Measurements from ENCODE around the gene RAD51B.

RAD51B gene

DNA sequence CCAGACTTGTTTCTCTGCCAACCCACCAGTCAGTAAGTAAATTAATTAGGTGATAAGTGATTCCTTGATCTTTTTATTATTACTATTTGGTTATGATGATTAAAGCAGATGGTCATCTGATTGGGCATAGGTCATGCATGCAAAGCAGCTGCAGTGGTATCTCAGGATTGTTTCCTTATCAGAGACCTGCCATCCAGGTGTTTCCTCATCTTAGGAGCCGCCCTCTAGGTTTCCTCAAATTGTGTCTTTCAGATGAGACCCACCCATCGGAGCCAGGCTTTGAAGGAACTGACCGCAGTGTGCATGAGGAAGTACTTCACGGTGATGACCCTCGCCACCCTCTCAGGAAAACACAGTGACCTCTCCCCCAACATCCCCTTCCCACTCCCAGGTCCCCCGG is 910.0 kb downstream of the RAD51B start:
- H3K4me1 ChIP-seq (ENCODE audit: control insufficient read depth, low read depth, low read length): peaks cover 5% of the 10 kb centered on the region
- no peak overlapping the region for H2BK120ac ChIP-seq (ENCODE audit: low read depth, low read length)
- H2BK15ac ChIP-seq (replicated peaks; ENCODE audit: low read depth): no peak overlapping the region
- H3K27ac ChIP-seq (ENCODE audit: low read depth, low read length): no peak overlapping the region
- no peak overlapping the region for H3K23ac ChIP-seq (ENCODE audit: low read length)
- DNase-seq: no peak
- no peaks in the 10 kb centered on the region for H3K79me1 ChIP-seq (ENCODE audit: low read length)
- no peaks in the 10 kb centered on the region for H3K79me2 ChIP-seq (ENCODE audit: control insufficient read depth, insufficient read depth, low read length)
- H3K4ac ChIP-seq (ENCODE audit: low read depth, low read length): no peak overlapping the region
- no CpG with 5 or more reads among the region's 6 CpGs for WGBS (ENCODE audit: extremely low coverage, insufficient coverage, low lambda C conversion rate)
- H3K4me2 ChIP-seq (ENCODE audit: low read length): no peak overlapping the region
- H3K18ac ChIP-seq (ENCODE audit: low read length): no peak overlapping the region
- H3K36me3 ChIP-seq (ENCODE audit: control insufficient read depth, insufficient read depth, low read length): no peaks in the 10 kb centered on the region
- H3K4me3 ChIP-seq (ENCODE audit: low read length): no peak overlapping the region
- H2AK5ac ChIP-seq (ENCODE audit: low read length): no peak overlapping the region
- no peak overlapping the region for H4K8ac ChIP-seq (ENCODE audit: low read depth, low read length)
- no peak overlapping the region for H2BK5ac ChIP-seq (ENCODE audit: low read length)
- H3K56ac ChIP-seq (ENCODE audit: low read length): no peak overlapping the region
- no peak overlapping the region for H4K5ac ChIP-seq (ENCODE audit: low read length)
- H3K9ac ChIP-seq (ENCODE audit: low read length): no peak overlapping the region
- no peaks in the 10 kb centered on the region for H3K27me3 ChIP-seq (ENCODE audit: insufficient read depth, low read length, poor library complexity)

DNA sequence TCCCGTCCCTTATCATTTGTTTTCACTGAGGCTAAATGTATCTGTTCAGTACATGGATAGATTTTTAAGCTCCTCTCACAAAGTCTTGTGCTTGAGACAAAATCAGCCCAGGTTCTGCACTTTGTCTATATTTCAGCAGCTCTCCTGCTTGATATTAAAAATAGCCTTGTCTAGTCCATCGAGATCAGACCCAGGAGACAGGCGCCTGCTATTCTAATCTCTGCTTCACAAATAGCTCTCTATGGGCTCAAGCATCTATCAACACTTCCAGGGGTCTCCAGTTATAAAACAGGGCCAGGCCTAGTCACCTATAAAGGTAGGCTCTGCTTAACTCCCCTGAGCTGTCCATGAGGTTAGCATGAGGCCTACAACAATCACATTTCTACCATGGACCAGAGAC is 910.8 kb downstream of the RAD51B start:
- no peaks in the 10 kb centered on the region for H3K79me2 ChIP-seq (ENCODE audit: control insufficient read depth, insufficient read depth, low read length)
- no peak overlapping the region for H4K8ac ChIP-seq (ENCODE audit: low read depth, low read length)
- H2AK5ac ChIP-seq (ENCODE audit: low read length): no peak overlapping the region
- no peak overlapping the region for H3K56ac ChIP-seq (ENCODE audit: low read length)
- no peak overlapping the region for H3K4me3 ChIP-seq (ENCODE audit: low read length)
- no peak overlapping the region for H4K5ac ChIP-seq (ENCODE audit: low read length)
- no peak overlapping the region for H2BK120ac ChIP-seq (ENCODE audit: low read depth, low read length)
- no peak for DNase-seq
- H3K4ac ChIP-seq (ENCODE audit: low read depth, low read length): no peak overlapping the region
- no peak overlapping the region for H3K4me2 ChIP-seq (ENCODE audit: low read length)
- no peak overlapping the region for H3K23ac ChIP-seq (ENCODE audit: low read length)
- H3K27ac ChIP-seq (ENCODE audit: low read depth, low read length): no peak overlapping the region
- H2BK5ac ChIP-seq (ENCODE audit: low read length): no peak overlapping the region
- H3K9ac ChIP-seq (ENCODE audit: low read length): no peak overlapping the region
- H3K79me1 ChIP-seq (ENCODE audit: low read length): no peaks in the 10 kb centered on the region
- H3K27me3 ChIP-seq (ENCODE audit: insufficient read depth, low read length, poor library complexity): no peaks in the 10 kb centered on the region
- H2BK15ac ChIP-seq (replicated peaks; ENCODE audit: low read depth): no peak overlapping the region
- H3K4me1 ChIP-seq (ENCODE audit: control insufficient read depth, low read depth, low read length): peaks cover 5% of the 10 kb centered on the region
- no peak overlapping the region for H3K18ac ChIP-seq (ENCODE audit: low read length)
- H3K36me3 ChIP-seq (ENCODE audit: control insufficient read depth, insufficient read depth, low read length): no peaks in the 10 kb centered on the region
- WGBS (ENCODE audit: extremely low coverage, insufficient coverage, low lambda C conversion rate): no CpG with 5 or more reads among the region's 3 CpGs

DNA sequence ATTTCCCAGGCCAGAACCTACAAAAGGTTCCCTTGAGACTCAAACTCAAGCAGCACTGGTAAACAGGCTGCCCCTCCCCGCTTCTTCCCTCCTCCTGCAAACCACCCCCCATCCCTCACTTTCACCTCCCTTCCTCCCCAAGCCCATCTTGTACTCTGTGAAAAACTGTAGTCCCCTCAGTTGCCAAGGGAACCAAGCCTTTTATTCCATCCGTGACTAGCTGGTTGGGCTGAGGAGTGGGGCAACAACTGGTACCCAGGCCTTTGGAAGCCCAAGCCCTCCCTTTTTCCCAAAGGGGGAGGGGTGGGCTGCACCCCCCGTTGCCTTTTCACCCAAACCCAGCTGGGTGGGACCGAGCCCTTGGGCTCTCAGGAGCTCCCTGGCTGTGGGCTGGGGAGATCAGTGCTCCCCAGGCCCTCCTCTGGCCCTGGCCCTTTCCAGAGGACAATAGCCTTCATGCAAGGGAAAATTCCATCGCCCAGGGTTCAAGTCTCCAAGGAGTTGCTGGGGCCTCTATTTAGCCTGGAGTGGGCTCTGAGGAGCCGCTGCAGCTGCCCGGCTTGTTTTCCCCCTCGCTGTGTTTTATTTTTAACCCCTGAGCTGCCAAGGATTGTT is 911.3 kb downstream of the RAD51B start:
- Histone ChIP-seq H3K9ac (ENCODE audit: low read length) (no peak overlapping the region), H2AK5ac (ENCODE audit: low read length) (no peak overlapping the region), H3K23ac (ENCODE audit: low read length) (no peak overlapping the region), H2BK120ac (ENCODE audit: low read depth, low read length) (no peak overlapping the region), H3K4me3 (ENCODE audit: low read length) (no peak overlapping the region), H3K56ac (ENCODE audit: low read length) (peak overlapping the region; percentile 38), H3K27me3 (ENCODE audit: insufficient read depth, low read length, poor library complexity) (no peaks in the 10 kb centered on the region), H2BK5ac (ENCODE audit: low read length) (no peak overlapping the region), H3K18ac (ENCODE audit: low read length) (no peak overlapping the region), H3K4me2 (ENCODE audit: low read length) (no peak overlapping the region), H3K27ac (ENCODE audit: low read depth, low read length) (no peak overlapping the region), H3K4ac (ENCODE audit: low read depth, low read length) (no peak overlapping the region), H3K79me1 (ENCODE audit: low read length) (no peaks in the 10 kb centered on the region), H4K8ac (ENCODE audit: low read depth, low read length) (no peak overlapping the region), H3K79me2 (ENCODE audit: control insufficient read depth, insufficient read depth, low read length) (no peaks in the 10 kb centered on the region), H2BK15ac (replicated peaks; ENCODE audit: low read depth) (no peak overlapping the region), H3K4me1 (ENCODE audit: control insufficient read depth, low read depth, low read length) (peaks cover 5% of the 10 kb centered on the region), H3K36me3 (ENCODE audit: control insufficient read depth, insufficient read depth, low read length) (no peaks in the 10 kb centered on the region), H4K5ac (ENCODE audit: low read length) (no peak overlapping the region)
- peak; percentile 64 for DNase-seq
- no CpG with 5 or more reads among the region's 8 CpGs for WGBS (ENCODE audit: extremely low coverage, insufficient coverage, low lambda C conversion rate)

DNA sequence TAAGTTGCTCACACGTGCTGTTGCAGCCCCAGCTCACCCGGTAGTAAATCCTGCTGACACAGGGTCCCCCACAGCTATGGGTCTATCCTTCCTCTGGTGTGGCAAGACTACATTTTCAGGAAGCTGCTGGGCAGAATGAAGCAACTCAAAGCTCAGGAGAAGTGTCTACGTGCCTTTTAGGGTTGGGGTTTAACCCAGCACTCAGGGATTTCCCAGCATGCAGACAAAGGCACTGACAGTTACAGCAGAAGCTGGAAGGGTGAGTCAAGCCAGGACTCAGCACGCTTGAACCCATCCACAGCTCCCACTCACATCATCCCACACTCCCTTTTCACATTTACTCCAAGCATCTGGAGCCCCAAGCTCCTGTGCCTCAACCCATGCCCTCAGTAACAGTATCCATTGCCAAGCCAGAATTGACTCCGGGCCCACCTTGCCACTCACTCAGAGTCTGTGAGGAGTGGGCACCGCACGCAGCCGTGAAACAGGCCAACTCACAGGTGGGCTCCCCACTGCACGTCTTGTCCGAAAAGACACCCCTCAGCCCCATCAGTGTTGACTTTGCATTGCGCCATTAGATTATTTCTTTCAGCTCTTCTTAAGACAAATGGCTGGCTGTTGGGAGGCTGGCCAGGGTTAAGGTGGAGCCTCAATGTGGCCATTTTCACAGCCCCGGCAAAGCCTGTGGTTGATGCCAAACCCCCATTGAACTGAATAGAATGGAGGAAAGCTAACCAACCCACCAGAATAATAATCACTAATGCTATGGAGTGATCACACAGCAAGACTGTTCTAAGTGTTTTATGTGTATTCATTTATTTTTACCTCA is 913.7 kb downstream of the RAD51B start:
- Histone ChIP-seq H3K4me3 (ENCODE audit: low read length) (no peak overlapping the region), H3K4ac (ENCODE audit: low read depth, low read length) (no peak overlapping the region), H3K27me3 (ENCODE audit: insufficient read depth, low read length, poor library complexity) (no peaks in the 10 kb centered on the region), H4K5ac (ENCODE audit: low read length) (no peak overlapping the region), H3K4me1 (ENCODE audit: control insufficient read depth, low read depth, low read length) (peaks cover 8% of the 10 kb centered on the region), H3K4me2 (ENCODE audit: low read length) (no peak overlapping the region), H3K79me2 (ENCODE audit: control insufficient read depth, insufficient read depth, low read length) (no peaks in the 10 kb centered on the region), H3K23ac (ENCODE audit: low read length) (no peak overlapping the region), H3K18ac (ENCODE audit: low read length) (no peak overlapping the region), H3K27ac (ENCODE audit: low read depth, low read length) (no peak overlapping the region), H2BK5ac (ENCODE audit: low read length) (no peak overlapping the region), H4K8ac (ENCODE audit: low read depth, low read length) (no peak overlapping the region), H2BK15ac (replicated peaks; ENCODE audit: low read depth) (no peak overlapping the region), H3K56ac (ENCODE audit: low read length) (no peak overlapping the region), H2AK5ac (ENCODE audit: low read length) (no peak overlapping the region), H3K79me1 (ENCODE audit: low read length) (no peaks in the 10 kb centered on the region), H3K36me3 (ENCODE audit: control insufficient read depth, insufficient read depth, low read length) (no peaks in the 10 kb centered on the region), H2BK120ac (ENCODE audit: low read depth, low read length) (no peak overlapping the region), H3K9ac (ENCODE audit: low read length) (no peak overlapping the region)
- DNase-seq: no peak
- WGBS (ENCODE audit: extremely low coverage, insufficient coverage, low lambda C conversion rate): no CpG with 5 or more reads among the region's 12 CpGs

DNA sequence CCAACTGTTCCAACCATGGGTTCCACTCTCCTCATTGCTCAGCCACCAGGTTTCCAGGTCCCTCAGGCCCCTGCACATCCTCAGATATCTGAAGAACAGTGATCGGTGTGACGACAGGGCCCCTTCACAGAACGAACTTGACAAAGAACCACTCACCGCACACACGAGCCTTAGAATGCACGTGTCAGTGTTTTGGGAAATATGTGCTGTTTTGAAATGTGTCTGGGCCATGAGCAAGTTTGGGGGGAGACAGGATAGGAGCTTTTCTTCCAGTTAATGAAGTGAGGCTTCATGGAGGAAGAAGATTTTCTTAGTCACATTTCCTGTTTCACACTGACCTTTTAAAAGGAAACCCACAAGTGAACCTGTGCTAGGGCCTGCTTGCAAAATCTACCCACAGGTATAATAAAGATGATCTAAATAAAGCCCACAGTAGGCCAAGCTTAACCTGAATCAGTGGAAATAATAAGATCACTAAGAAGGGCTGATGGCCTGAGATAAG is 914.7 kb downstream of the RAD51B start:
- DNase-seq: no peak
- no peak overlapping the region for H3K27ac ChIP-seq (ENCODE audit: low read depth, low read length)
- no peak overlapping the region for H3K4ac ChIP-seq (ENCODE audit: low read depth, low read length)
- no peak overlapping the region for H4K8ac ChIP-seq (ENCODE audit: low read depth, low read length)
- H3K36me3 ChIP-seq (ENCODE audit: control insufficient read depth, insufficient read depth, low read length): no peaks in the 10 kb centered on the region
- no CpG with 5 or more reads among the region's 6 CpGs for WGBS (ENCODE audit: extremely low coverage, insufficient coverage, low lambda C conversion rate)
- H3K4me1 ChIP-seq (ENCODE audit: control insufficient read depth, low read depth, low read length): peaks cover 8% of the 10 kb centered on the region
- no peak overlapping the region for H2AK5ac ChIP-seq (ENCODE audit: low read length)
- H3K79me2 ChIP-seq (ENCODE audit: control insufficient read depth, insufficient read depth, low read length): no peaks in the 10 kb centered on the region
- no peak overlapping the region for H3K9ac ChIP-seq (ENCODE audit: low read length)
- H3K18ac ChIP-seq (ENCODE audit: low read length): no peak overlapping the region
- no peak overlapping the region for H2BK15ac ChIP-seq (replicated peaks; ENCODE audit: low read depth)
- H3K23ac ChIP-seq (ENCODE audit: low read length): no peak overlapping the region
- no peaks in the 10 kb centered on the region for H3K27me3 ChIP-seq (ENCODE audit: insufficient read depth, low read length, poor library complexity)
- H3K79me1 ChIP-seq (ENCODE audit: low read length): no peaks in the 10 kb centered on the region
- H3K56ac ChIP-seq (ENCODE audit: low read length): no peak overlapping the region
- H2BK5ac ChIP-seq (ENCODE audit: low read length): no peak overlapping the region
- no peak overlapping the region for H4K5ac ChIP-seq (ENCODE audit: low read length)
- no peak overlapping the region for H3K4me3 ChIP-seq (ENCODE audit: low read length)
- no peak overlapping the region for H3K4me2 ChIP-seq (ENCODE audit: low read length)
- no peak overlapping the region for H2BK120ac ChIP-seq (ENCODE audit: low read depth, low read length)
